SK-N-SH treated with all-trans-retinoic acid at 6 μM for 48 hours (cell line): ENCODE data around the gene NFIB.

Experiments
- ATAC-seq: fragments of 200-7000 bp; cut with Tn5 transposase; 3 replicates; pipeline ENCODE4 v1.9.1; 2020; ENCODE audit warnings: mild to moderate bottlenecking, moderate library complexity
- ARNTL ChIP-seq: fragments of 450-650 bp; formaldehyde crosslinking; IDR thresholded peaks from 2 replicates; pipeline ENCODE4 v1.5.0; 2020; ENCODE audit warnings: low read depth, mild to moderate bottlenecking, moderate library complexity, borderline replicate concordance
- BACH2 ChIP-seq: fragments of 250-450 bp; sonication (Bioruptor Pico); IDR thresholded peaks from 2 replicates; pipeline ENCODE4 v1.9.0; 2021; ENCODE audit warnings: mild to moderate bottlenecking, borderline replicate concordance
- CSDC2 ChIP-seq: fragments of 250-450 bp; sonication (Bioruptor Pico); IDR thresholded peaks from 2 replicates; pipeline ENCODE4 v1.5.0; 2020; ENCODE audit warnings: mild to moderate bottlenecking, moderate library complexity
- CSRNP3 ChIP-seq: fragments of 250-450 bp; sonication (Bioruptor Pico); IDR thresholded peaks from 2 replicates; pipeline ENCODE4 v1.5.1; 2021; ENCODE audit warnings: mild to moderate bottlenecking, moderate library complexity
- ESRRG ChIP-seq: fragments of 250-450 bp; sonication (Bioruptor Pico); IDR thresholded peaks from 2 replicates; pipeline ENCODE4 v1.6.1; 2021; ENCODE audit warnings: mild to moderate bottlenecking
- GLIS3 ChIP-seq: fragments of 250-450 bp; sonication (Bioruptor Pico); IDR thresholded peaks from 2 replicates; pipeline ENCODE4 v1.5.0; 2020; ENCODE audit warnings: mild to moderate bottlenecking, moderate library complexity
- OSR1 ChIP-seq: fragments of 250-450 bp; sonication (Bioruptor Pico); IDR thresholded peaks from 2 replicates; pipeline ENCODE4 v1.8.0; 2022; ENCODE audit warnings: moderate library complexity, mild to moderate bottlenecking, inconsistent platforms
- PATZ1 ChIP-seq: fragments of 250-450 bp; sonication (Bioruptor Pico); IDR thresholded peaks from 2 replicates; pipeline ENCODE4 v1.8.0; 2020; ENCODE audit warnings: mild to moderate bottlenecking, moderate library complexity, borderline replicate concordance
- POU6F1 ChIP-seq: fragments of 250-450 bp; sonication (Bioruptor Pico); IDR thresholded peaks from 2 replicates; pipeline ENCODE4 v1.8.0; 2021; ENCODE audit warnings: low read depth, mild to moderate bottlenecking, moderate library complexity, borderline replicate concordance
- PPARA ChIP-seq: fragments of 250-450 bp; sonication (Bioruptor Pico); IDR thresholded peaks from 2 replicates; pipeline ENCODE4 v1.5.0; 2020; ENCODE audit warnings: mild to moderate bottlenecking, borderline replicate concordance
- RARB ChIP-seq: fragments of 250-450 bp; sonication (Bioruptor Pico); IDR thresholded peaks from 2 replicates; pipeline ENCODE4 v1.8.0; 2021; ENCODE audit warnings: mild to moderate bottlenecking, moderate library complexity
- TSHZ2 ChIP-seq: fragments of 250-450 bp; sonication (Bioruptor Pico); IDR thresholded peaks from 2 replicates; pipeline ENCODE4 v1.5.0; 2020; ENCODE audit warnings: mild to moderate bottlenecking, moderate library complexity
- ZC3H10 ChIP-seq: fragments of 250-450 bp; sonication (Bioruptor Pico); IDR thresholded peaks from 2 replicates; pipeline ENCODE4 v1.5.1; 2021; ENCODE audit warnings: mild to moderate bottlenecking, moderate library complexity
- ZFP3 ChIP-seq: fragments of 250-450 bp; sonication (Bioruptor Pico); IDR thresholded peaks from 2 replicates; pipeline ENCODE4 v1.5.0; 2020; ENCODE audit warnings: mild to moderate bottlenecking, moderate library complexity
- ZNF565 ChIP-seq: fragments of 450-650 bp; formaldehyde crosslinking; conservative IDR thresholded peaks from 2 replicates; pipeline ENCODE4 v1.5.0; 2020; ENCODE audit warnings: low read depth, mild to moderate bottlenecking, moderate library complexity
- ZNF70 ChIP-seq: fragments of 450-650 bp; formaldehyde crosslinking; IDR thresholded peaks from 2 replicates; pipeline ENCODE4 v1.5.0; 2020; ENCODE audit warnings: mild to moderate bottlenecking, moderate library complexity
- ZNF8 ChIP-seq: fragments of 450-650 bp; formaldehyde crosslinking; IDR thresholded peaks from 2 replicates; pipeline ENCODE4 v1.5.0; 2020; ENCODE audit warnings: mild to moderate bottlenecking, moderate library complexity

NFIB gene

GRCh38 chr9:14296495-14297113 lies 17.3 kb downstream of the NFIB start:
- TF ChIP-seq BACH2 = no peak
- TF ChIP-seq GLIS3 = no peak
- TF ChIP-seq POU6F1 (CRISPR knock-in tag) = no peak
- TF ChIP-seq ESRRG (CRISPR knock-in tag) = no peak
- no peak for TF ChIP-seq ZNF70 (CRISPR knock-in tag)
- ATAC-seq = no peak

GRCh38 chr9:14294659-14295058 lies 19.3 kb downstream of the NFIB start:
- no peak for ATAC-seq
- TF ChIP-seq ZNF8 (CRISPR knock-in tag) = no peak
- no peak for TF ChIP-seq ZNF565 (CRISPR knock-in tag)
- no peak for TF ChIP-seq CSRNP3
- no peak for TF ChIP-seq RARB (CRISPR knock-in tag)
- no peak for TF ChIP-seq TSHZ2 (CRISPR knock-in tag)
- TF ChIP-seq PATZ1 = no peak
- no peak for TF ChIP-seq CSDC2 (CRISPR knock-in tag)
- TF ChIP-seq ZC3H10 (CRISPR knock-in tag) = no peak
- TF ChIP-seq OSR1 (CRISPR knock-in tag) = no peak
- no peak for TF ChIP-seq ESRRG (CRISPR knock-in tag)
- no peak for TF ChIP-seq PPARA (CRISPR knock-in tag)
- TF ChIP-seq ZFP3 (CRISPR knock-in tag) = no peak
- no peak for TF ChIP-seq BACH2

- no peak for TF ChIP-seq ZFP3 (CRISPR knock-in tag)
- TF ChIP-seq PATZ1 = no peak
- TF ChIP-seq ZNF70 (CRISPR knock-in tag) = 0 out of 2 replicates have a peak, but pooled peaks have one; percentile 27
- ATAC-seq = no peak
Observed at GRCh38 chr9:14293801-14294200, 20.1 kb downstream of the NFIB start.

- TF ChIP-seq ZFP3 (CRISPR knock-in tag) = no peak
- no peak for TF ChIP-seq POU6F1 (CRISPR knock-in tag)
- TF ChIP-seq ARNTL (CRISPR knock-in tag) = no peak
- TF ChIP-seq, all 23 proteins: peak for 0
- no peak for ATAC-seq
Observed at GRCh38 chr9:14292181-14292739, 21.7 kb downstream of the NFIB start.
